ENCODE measurements around the gene APBB2. TPM values are rescaled to one million over a fixed set of nuclear protein-coding genes. Genes with fewer than 3 reads are reported as not detected.

The APBB2 gene
- total and polyA plus RNA-seq, 9 donors, result 27.3 to 50.6 (median 36.8) TPM

DNA sequence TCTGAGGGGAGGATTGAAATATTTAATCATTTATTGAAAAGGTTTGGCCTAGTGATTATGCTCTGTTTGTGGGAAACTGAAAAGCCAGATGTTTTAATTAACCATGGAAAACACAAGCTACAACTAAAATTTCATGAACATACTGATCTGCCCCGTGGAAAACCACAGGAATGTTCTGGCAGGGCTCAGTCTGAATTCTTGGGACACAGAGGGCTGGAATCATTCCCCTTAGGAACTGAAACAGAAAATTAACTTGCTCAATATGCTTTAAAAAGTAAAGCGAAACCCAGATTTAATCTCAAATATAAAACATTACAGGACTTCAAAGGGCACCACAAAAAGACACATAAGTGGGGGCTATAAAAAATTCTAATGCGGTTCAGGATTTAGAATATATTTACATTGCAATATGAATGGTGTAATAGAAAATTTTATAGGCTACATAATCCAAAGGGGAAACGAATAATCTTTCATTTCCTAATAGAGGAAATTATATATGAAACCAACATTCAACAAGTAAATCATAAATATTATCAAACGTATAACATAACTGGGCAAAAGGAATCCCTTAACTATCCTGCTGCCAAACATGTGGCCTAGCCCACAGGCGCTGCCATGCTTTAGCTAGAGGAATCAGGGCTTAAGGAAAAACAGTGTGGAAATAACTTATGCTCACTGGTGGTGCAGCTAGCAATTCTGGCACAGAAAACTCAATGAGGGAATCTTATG lies 70.9 kb downstream of the APBB2 start:
- H3K9me3 ChIP-seq (replicated peaks; ENCODE audit: control insufficient read depth, low read depth, low read length), result no peaks in the 10 kb centered on the region
- DNase-seq, result peak; percentile 97
- peaks cover 51% of the 10 kb centered on the region for H3K4me1 ChIP-seq (ENCODE audit: control insufficient read depth, insufficient read depth, low read length)
- H3K4me3 ChIP-seq (ENCODE audit: low read length), result no peak overlapping the region
- 0% methylated on average over 1 of the region's 6 CpGs for WGBS (ENCODE audit: insufficient coverage)
- H3K36me3 ChIP-seq (ENCODE audit: control insufficient read depth, insufficient read depth, low read length), result peaks cover 4% of the 10 kb centered on the region
- H3K27me3 ChIP-seq (ENCODE audit: control insufficient read depth, insufficient read depth, low read length), result no peaks in the 10 kb centered on the region
- peak overlapping the region; percentile 94 for H3K27ac ChIP-seq (ENCODE audit: low read length)

DNA sequence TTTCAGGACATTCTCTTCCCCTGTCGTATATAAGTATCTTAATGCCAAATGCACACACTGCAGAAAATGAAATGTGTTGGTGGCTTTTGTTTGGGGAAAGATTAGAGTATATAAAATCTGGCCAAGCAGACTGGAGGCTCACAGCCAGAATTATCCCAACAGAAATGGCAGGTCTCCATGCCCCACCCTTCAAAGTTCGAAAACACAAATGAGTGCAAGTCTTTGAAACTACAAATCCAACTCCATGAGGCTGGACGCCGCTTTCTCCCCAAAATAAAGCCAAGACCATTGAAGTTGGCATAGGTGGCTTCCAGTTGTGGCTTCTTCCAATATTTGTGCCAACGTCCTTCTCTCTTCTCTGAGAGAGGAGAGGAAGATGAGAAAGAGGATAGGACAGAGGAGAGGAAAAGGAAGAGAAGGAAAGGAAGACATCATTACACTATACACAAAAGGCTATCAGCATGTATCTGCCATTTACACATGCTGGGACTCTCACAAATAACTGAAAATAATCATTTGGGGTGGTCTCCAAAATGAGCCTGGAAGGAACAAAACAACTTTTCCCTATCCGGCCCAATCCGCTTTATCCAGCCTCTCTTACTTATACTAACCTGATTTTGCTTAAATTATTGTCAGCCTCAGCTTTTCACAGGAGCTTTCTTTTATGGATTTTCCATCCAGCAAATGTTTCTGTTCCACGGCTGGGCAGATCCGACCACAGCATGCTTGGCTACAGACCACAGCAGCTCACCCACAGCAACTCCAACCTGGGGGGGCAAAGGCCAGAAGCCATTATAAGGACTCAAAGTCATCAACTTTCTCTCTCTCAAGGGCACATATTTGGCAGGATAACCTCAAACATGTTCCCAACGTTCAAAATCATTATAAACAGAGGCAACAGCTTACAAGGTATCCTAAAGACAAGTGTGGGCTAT lies 71.7 kb downstream of the APBB2 start:
- Histone ChIP-seq H3K36me3 (ENCODE audit: control insufficient read depth, insufficient read depth, low read length) (peaks cover 4% of the 10 kb centered on the region), H3K27ac (ENCODE audit: low read length) (peak overlapping the region; percentile 94), H3K27me3 (ENCODE audit: control insufficient read depth, insufficient read depth, low read length) (no peaks in the 10 kb centered on the region), H3K4me1 (ENCODE audit: control insufficient read depth, insufficient read depth, low read length) (peaks cover 49% of the 10 kb centered on the region), H3K4me3 (ENCODE audit: low read length) (no peak overlapping the region), H3K9me3 (replicated peaks; ENCODE audit: control insufficient read depth, low read depth, low read length) (no peaks in the 10 kb centered on the region)
- 27% methylated on average over 4 of the region's 10 CpGs for WGBS (ENCODE audit: insufficient coverage)
- peak; percentile 89 for DNase-seq

DNA sequence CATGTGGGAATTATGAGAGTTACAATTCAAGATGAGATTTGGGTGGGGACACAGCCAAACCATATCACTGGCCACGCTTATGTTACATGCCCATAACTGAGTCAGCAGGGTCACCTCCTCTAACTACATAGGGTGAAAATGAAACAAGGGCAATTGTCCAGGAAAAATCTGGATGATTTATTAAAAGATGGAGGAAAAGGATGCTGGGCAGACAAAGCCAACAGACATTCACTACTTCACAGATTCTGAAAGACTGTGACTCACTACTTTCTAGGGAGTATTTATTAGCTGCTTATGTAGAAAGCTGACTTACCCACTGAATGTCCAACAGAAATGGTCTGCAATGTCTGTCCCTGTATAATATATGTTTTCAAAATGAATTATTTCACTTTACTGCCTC lies 72.4 kb downstream of the APBB2 start:
- Histone ChIP-seq H3K36me3 (ENCODE audit: control insufficient read depth, insufficient read depth, low read length) (peaks cover 4% of the 10 kb centered on the region), H3K4me1 (ENCODE audit: control insufficient read depth, insufficient read depth, low read length) (peaks cover 45% of the 10 kb centered on the region), H3K27me3 (ENCODE audit: control insufficient read depth, insufficient read depth, low read length) (no peaks in the 10 kb centered on the region), H3K4me3 (ENCODE audit: low read length) (no peak overlapping the region), H3K27ac (ENCODE audit: low read length) (peak overlapping the region; percentile 94), H3K9me3 (replicated peaks; ENCODE audit: control insufficient read depth, low read depth, low read length) (no peaks in the 10 kb centered on the region)
- peak; percentile 89 for DNase-seq
- no CpG with 5 or more reads among the region's 1 CpG for WGBS (ENCODE audit: insufficient coverage)

DNA sequence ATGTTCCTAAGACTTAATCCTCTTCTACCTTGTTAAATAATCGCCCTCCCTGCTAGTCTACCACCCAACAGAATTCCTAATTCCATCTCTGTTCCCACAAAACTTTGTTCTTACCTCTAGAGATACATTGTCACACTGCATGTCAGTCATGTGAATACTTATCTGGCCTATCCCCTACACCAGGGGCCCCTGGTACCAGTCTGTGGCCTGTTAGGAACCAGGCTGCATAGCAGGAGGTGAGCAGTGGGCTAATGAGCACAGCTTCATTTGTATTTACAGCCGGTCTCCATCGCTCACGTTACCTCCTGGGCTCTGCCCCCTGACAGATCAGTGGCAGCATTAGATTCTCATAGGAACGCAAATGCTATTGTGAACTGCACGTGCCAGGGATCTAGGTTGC lies 73.9 kb downstream of the APBB2 start:
- Histone ChIP-seq H3K4me1 (ENCODE audit: control insufficient read depth, insufficient read depth, low read length) (peaks cover 31% of the 10 kb centered on the region), H3K27ac (ENCODE audit: low read length) (peak overlapping the region; percentile 39), H3K4me3 (ENCODE audit: low read length) (no peak overlapping the region), H3K27me3 (ENCODE audit: control insufficient read depth, insufficient read depth, low read length) (no peaks in the 10 kb centered on the region), H3K9me3 (replicated peaks; ENCODE audit: control insufficient read depth, low read depth, low read length) (no peaks in the 10 kb centered on the region), H3K36me3 (ENCODE audit: control insufficient read depth, insufficient read depth, low read length) (peaks cover 4% of the 10 kb centered on the region)
- DNase-seq, result no peak
- WGBS (ENCODE audit: insufficient coverage), result 90% methylated on average over 6 of the region's 6 CpGs

DNA sequence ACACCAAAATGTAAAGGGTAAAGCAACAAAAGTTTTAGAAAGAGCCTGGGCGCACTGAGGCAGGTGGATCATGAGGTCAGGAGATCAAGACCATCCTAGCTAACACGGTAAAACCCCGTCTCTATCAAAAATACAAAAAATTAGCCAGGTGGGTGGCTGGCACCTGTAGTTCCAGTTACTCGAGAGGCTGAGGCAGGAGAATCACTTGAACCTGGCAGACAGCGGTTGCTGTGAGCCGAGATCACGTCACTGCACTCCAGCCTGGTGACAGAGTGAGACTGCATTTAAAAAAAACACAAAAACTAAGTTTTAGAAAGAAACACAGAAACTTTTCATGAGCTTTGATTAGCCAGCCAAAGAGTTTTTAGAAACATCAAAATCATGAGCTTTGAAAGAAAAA lies 76.5 kb downstream of the APBB2 start:
- H3K4me3 ChIP-seq (ENCODE audit: low read length), result no peak overlapping the region
- H3K4me1 ChIP-seq (ENCODE audit: control insufficient read depth, insufficient read depth, low read length), result peaks cover 26% of the 10 kb centered on the region
- peaks cover 4% of the 10 kb centered on the region for H3K36me3 ChIP-seq (ENCODE audit: control insufficient read depth, insufficient read depth, low read length)
- H3K27ac ChIP-seq (ENCODE audit: low read length), result no peak overlapping the region
- no peaks in the 10 kb centered on the region for H3K27me3 ChIP-seq (ENCODE audit: control insufficient read depth, insufficient read depth, low read length)
- no peak for DNase-seq
- 96% methylated on average over 4 of the region's 7 CpGs for WGBS (ENCODE audit: insufficient coverage)
- no peaks in the 10 kb centered on the region for H3K9me3 ChIP-seq (replicated peaks; ENCODE audit: control insufficient read depth, low read depth, low read length)

DNA sequence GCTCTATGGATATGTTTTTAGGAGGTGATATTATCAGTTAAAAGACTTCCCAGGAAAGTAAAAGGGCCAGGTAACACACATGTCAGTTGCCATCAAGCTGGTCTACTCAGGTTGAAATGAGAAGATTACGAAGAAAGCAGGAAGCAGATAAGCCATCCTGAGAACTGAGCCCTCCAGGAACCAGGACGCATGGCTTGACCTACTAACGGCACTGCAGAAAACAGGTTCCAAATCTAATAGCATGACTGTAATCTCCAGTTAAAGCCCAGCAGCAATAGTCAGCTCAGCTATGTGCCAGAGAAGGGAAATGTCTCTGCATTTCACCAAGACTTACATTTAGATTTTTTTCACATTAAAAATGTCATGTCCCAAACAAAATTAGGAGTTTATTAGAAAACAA lies 77.9 kb downstream of the APBB2 start:
- no peak for DNase-seq
- Histone ChIP-seq H3K4me3 (ENCODE audit: low read length) (no peak overlapping the region), H3K4me1 (ENCODE audit: control insufficient read depth, insufficient read depth, low read length) (peaks cover 15% of the 10 kb centered on the region), H3K36me3 (ENCODE audit: control insufficient read depth, insufficient read depth, low read length) (peaks cover 4% of the 10 kb centered on the region), H3K27ac (ENCODE audit: low read length) (no peak overlapping the region), H3K9me3 (replicated peaks; ENCODE audit: control insufficient read depth, low read depth, low read length) (no peaks in the 10 kb centered on the region), H3K27me3 (ENCODE audit: control insufficient read depth, insufficient read depth, low read length) (no peaks in the 10 kb centered on the region)
- WGBS (ENCODE audit: insufficient coverage), result 74% methylated on average over 3 of the region's 3 CpGs

DNA sequence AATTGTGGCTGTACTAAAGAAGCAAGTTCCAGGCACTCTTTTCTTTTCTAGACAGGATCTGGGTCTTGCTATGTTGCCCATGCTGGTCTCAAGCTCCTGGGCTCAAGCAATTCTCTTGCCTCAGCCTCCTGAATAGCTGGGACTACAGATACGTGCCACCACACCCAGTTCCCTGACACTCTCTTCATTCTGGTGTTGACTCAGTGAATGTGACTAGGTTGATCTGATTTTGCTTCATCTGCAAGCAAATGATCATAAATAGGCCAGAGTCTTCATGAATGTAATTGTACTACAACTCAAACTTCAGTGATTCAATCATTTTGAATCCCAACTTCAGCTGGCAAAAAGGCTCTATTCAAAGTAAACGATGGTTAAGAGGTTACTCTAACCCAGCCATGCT lies 78.5 kb downstream of the APBB2 start:
- Histone ChIP-seq H3K36me3 (ENCODE audit: control insufficient read depth, insufficient read depth, low read length) (peaks cover 4% of the 10 kb centered on the region), H3K27ac (ENCODE audit: low read length) (no peak overlapping the region), H3K4me1 (ENCODE audit: control insufficient read depth, insufficient read depth, low read length) (peaks cover 14% of the 10 kb centered on the region), H3K27me3 (ENCODE audit: control insufficient read depth, insufficient read depth, low read length) (no peaks in the 10 kb centered on the region), H3K4me3 (ENCODE audit: low read length) (no peak overlapping the region), H3K9me3 (replicated peaks; ENCODE audit: control insufficient read depth, low read depth, low read length) (no peaks in the 10 kb centered on the region)
- WGBS (ENCODE audit: insufficient coverage), result no CpG with 5 or more reads among the region's 2 CpGs
- DNase-seq, result no peak

DNA sequence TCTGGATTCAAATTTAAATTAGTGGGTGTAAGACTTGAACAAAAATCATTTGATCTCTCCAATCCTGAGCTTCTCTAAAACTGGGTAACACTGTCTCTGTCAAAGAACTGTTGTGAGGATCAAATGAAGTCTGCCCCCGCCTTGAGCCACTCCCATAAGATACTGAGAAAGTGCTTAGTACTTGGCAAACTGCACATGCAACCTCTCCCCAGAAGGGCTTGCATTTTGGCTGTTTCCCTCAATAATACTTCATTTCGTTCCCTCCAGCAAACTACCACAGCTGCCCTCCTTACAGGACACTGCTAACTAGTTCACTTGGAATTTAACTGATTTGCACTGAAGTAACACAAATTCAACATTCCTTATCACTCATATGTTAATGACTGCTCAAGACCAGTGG lies 79.8 kb downstream of the APBB2 start:
- Histone ChIP-seq H3K9me3 (replicated peaks; ENCODE audit: control insufficient read depth, low read depth, low read length) (no peaks in the 10 kb centered on the region), H3K27ac (ENCODE audit: low read length) (no peak overlapping the region), H3K36me3 (ENCODE audit: control insufficient read depth, insufficient read depth, low read length) (no peaks in the 10 kb centered on the region), H3K4me3 (ENCODE audit: low read length) (no peak overlapping the region), H3K4me1 (ENCODE audit: control insufficient read depth, insufficient read depth, low read length) (peaks cover 11% of the 10 kb centered on the region), H3K27me3 (ENCODE audit: control insufficient read depth, insufficient read depth, low read length) (no peaks in the 10 kb centered on the region)
- no peak for DNase-seq
- 39% methylated on average over 2 of the region's 2 CpGs for WGBS (ENCODE audit: insufficient coverage)

DNA sequence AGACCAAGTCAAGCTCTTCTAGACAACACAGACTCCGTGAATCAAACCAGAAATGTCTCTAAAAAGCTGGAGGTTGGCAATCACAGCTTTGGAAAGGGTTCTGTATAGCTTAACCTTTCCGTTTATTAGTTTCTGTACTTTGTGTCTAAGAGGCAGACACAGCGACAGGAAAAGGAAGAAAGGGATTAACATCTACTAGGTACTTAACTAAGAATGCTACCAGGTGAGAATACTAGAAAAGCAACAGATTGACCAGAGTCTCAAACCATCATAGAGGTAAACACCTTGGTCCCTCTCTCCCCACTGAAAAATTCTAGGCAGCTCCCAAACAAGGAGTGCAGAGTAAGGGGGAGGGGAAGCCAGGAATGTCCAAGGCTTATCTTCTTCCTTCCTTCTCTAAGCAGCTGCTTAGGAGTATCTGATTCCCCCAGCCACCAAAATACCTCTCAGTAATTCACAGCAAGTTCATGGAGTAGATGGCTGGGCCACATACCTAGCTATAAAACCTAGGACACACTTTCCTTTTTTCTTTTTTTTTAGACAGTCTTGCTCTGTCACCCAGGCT lies 80.8 kb downstream of the APBB2 start:
- H3K9me3 ChIP-seq (replicated peaks; ENCODE audit: control insufficient read depth, low read depth, low read length), result no peaks in the 10 kb centered on the region
- peak; percentile 50 for DNase-seq
- no peak overlapping the region for H3K27ac ChIP-seq (ENCODE audit: low read length)
- no peak overlapping the region for H3K4me3 ChIP-seq (ENCODE audit: low read length)
- peaks cover 11% of the 10 kb centered on the region for H3K4me1 ChIP-seq (ENCODE audit: control insufficient read depth, insufficient read depth, low read length)
- no CpG with 5 or more reads among the region's 3 CpGs for WGBS (ENCODE audit: insufficient coverage)
- no peaks in the 10 kb centered on the region for H3K36me3 ChIP-seq (ENCODE audit: control insufficient read depth, insufficient read depth, low read length)
- H3K27me3 ChIP-seq (ENCODE audit: control insufficient read depth, insufficient read depth, low read length), result no peaks in the 10 kb centered on the region

DNA sequence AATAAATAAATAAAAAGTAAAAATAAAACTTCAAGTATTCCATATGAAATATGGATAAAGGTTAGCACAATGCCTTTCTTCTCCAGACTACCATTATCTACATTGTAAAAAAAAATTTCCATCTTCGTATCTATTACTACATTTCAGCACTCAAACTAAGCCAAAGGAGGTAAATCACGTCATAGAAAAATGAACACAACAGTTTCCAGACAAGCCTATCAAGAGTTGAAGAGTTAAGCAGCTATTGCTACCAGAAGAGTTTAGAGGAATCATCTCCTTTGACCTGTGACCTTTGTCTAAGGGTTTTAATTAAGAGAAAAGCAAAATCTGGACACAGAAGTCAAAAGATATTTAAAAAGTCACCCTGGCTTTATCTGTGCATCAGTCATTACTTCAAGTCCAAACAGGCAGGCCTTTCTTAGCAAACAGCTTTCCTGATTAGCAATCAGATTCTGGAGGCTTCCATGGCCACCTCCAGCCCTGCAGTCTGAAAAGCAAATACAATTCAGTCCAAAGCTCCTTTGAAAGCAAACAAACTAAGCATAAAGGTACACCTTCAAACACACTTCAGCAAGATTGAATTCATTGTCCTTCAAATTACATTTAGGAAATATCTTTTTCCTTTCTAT lies 82.2 kb downstream of the APBB2 start:
- H3K27ac ChIP-seq (ENCODE audit: low read length), result no peak overlapping the region
- peaks cover 11% of the 10 kb centered on the region for H3K4me1 ChIP-seq (ENCODE audit: control insufficient read depth, insufficient read depth, low read length)

More for the DNA sequence above, 82.2 kb downstream of the APBB2 start:
- H3K9me3 ChIP-seq (replicated peaks; ENCODE audit: control insufficient read depth, low read depth, low read length), result no peaks in the 10 kb centered on the region
- DNase-seq, result no peak
- no peaks in the 10 kb centered on the region for H3K36me3 ChIP-seq (ENCODE audit: control insufficient read depth, insufficient read depth, low read length)
- WGBS (ENCODE audit: insufficient coverage), result no CpG with 5 or more reads among the region's 2 CpGs
- H3K4me3 ChIP-seq (ENCODE audit: low read length), result no peak overlapping the region
- no peaks in the 10 kb centered on the region for H3K27me3 ChIP-seq (ENCODE audit: control insufficient read depth, insufficient read depth, low read length)

Measured in muscle of leg (tissue), 11 donors.